HG02884 (cell line): ENCODE data around the gene KRT76.
"Not testable (repeated sequence)": the region's sequence is repeated elsewhere in the genome, so short reads cannot be mapped to it uniquely, and the experiment has no call there.

Experiments used
- ATAC-seq: cut with Tn5 transposase; IDR thresholded peaks from one replicate; pipeline ENCODE4 v1.9.1; 2021; ENCODE audit warnings: mild to moderate bottlenecking, moderate library complexity; ENCODE audit not compliant: unreplicated experiment

Gene KRT76

DNA sequence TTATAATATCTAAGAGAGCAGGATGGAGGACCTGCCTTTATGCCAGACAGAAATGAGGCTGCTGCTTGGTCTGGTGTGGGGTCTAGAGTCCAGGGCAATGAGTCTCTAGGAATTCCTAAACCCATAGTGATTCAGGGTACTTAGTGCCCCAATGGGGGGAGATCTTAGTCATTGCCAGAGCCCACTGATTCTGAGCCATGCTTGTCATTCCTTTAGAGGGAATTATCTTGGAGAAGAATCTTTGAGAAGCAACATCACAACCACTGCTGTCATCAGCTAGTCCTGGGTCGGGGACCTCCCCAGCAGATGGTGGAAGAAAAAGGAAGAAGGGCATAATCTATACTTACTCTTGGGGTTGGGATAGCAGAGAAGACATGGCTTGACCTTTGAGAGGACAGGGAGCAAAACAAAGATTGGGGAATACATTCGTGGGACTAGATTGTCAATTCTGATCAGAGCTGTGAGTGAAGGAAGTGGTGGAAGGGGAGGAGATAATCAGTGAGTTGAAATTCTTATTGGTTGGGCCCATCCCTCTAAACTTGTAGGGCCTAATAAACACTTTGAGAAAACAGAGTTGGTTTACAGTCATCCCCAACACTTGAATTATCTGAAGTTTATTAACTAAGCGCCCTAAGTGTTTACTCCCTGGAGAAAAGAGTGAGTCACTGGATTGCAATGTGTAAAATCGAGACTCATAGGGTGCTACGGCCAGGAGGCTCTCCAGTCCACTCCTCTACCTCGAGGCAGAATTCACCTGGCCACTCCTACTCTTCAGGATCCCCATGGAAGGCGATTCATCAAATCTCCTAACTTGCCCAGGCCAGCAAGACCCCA lies 21.7 kb upstream of the KRT76 start:
- no peak for ATAC-seq

DNA sequence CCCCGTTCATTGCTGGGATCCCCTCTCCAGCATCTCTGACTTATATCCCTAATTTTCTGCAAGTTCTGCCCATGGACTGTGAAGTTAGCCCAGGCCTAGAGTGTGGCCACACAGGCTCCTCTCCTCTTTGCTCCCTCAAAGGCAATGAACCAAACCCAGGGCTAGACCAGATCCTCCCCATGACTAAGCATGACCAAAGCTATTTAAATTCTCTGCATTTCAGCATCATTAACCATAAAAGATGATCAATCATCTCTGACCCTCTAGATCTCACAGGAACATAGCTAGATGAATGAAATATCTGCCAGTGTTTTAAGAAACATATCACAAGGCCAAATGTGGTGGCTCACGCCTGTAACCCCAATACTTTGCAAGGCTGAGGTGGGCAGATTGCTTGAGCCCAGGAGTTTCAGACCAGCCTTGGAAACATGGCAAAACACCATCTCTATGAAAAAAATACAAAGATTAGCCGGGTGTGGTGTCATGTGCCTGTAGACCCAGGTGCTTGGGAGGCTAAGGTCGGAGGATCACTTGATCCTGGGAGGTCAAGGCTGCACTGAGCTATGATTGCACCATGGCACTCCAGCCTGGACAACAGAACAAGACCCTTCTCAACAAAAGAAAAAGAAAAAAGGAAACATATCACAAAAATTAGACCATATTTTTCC lies 21.0 kb upstream of the KRT76 start:
- ATAC-seq, result no peak

DNA sequence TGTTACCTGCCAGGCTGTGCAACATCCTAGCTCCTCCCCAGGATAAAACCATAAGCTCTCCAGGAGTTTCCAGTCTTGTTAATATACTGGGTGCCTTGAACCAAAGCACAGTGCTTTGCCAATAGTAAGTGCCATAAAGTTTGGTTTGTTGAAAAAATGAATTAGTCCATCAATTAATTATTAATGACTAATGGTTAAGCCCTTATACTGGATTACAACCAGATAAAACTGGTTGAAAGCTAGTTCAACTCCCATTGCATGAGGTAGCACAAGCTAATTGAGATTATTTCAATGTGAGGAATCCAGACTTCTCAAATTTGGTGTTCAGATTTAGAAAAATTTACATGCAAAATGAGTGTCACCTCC lies 20.4 kb upstream of the KRT76 start:
- no peak for ATAC-seq

DNA sequence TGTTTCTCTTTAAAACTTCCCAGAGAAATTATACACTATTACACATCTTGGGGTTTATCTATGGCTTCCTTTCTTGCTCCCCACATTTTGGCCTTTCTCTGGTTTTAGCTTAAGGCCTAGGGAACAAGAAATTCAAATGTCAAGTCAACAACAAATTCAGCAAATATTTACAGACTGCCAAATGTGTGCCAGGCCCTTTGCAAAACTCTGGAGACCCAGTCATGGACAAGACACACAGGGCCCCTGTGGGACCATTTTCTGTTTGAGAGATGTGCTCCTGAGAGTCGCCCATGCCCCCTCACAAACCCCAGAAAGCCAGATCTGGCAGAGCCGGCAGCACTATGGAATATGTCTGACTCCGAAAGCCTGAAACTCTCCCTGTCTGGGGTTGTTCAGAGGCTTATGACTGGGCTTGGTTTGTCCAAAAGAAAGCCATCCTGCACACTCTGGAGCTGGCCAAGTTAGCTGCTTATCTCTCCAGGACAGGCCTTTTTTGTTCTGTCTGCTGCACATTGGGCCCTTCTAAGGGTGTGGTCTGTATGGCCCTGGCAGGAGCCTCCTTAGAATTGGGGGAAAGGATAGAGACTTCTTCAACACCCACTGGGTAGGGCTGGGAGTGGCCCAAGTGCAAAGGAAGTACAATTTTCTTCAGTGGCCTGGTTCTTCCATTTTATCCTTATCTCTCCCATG lies 19.8 kb upstream of the KRT76 start:
- no peak for ATAC-seq

DNA sequence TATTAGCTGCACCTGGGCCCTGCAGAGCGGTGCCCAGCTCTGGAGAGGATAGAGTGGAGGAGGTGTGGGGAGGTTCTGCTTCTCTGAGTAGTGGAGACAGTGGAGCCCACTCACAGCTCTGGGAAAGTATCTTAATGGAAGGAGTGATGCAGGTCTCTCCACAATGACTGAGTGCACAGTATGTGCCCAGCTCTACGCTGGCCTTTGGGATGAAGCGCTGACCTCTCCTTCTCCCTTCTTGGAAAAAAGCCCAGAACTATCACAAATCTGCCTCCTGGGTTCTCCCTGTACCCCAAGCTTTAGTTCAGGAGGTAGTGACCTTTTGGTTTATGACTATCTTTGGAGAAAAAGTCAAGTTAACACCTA lies 19.3 kb upstream of the KRT76 start:
- no peak for ATAC-seq

DNA sequence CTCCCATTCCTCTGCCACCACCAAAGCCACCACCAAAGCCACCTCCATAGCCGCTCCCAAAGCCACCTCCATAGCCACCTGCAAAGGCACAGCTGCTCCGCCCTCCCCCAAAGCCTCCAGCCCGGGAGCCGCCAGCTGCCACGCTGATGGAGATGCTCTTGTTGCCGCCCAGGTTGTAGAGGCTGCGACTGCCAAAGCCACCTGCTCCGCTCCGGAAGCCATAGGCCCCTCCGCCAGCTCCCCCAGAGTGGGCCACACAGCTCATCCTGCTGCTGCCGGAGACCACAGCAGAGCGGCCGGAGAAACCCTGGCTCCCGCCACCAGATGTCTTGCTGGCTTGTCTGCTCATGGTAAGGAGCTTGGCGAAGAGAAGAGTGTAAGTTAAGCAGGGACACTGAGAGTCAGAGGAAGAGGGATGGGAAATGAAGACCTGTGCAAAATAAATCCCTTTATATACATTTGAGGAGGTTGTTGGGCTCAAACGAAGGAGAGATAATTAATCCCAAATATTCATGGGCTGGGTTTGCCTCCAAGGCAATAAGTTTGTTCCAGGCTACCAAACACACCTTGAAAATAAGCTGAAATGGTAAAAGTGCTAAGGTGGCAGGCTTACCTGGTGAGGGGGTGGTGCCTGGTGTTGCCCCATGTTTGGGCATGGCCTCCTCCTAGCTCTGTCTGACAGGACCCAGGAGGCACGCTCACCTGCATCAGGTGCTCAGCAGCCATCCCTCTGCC lies 18.7 kb upstream of the KRT76 start, which contains the start of gene KRT3:
Gene KRT3 (minus strand): TSS at position 424 of the 735 bp plus-strand sequence. CDS start 75 bp downstream, at position 349.
- ATAC-seq, result no peak

DNA sequence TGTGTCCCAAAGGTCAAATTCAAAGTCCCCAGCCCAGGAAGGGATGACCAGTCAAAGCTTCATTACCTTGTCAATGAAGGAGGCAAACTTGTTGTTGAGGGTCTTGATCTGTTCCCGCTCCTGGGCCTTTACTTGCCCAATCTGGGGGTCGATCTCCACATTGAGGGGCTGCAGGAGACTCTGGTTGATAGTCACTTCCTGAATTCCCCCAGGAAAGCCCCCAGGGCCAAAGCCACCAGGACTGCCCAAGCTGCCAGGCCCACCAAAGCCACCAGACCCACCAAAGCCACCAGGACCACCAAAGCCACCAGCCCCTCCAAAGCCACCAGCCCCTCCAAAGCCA lies 18.2 kb upstream of the KRT76 start:
- not testable (repeated sequence) for ATAC-seq

DNA sequence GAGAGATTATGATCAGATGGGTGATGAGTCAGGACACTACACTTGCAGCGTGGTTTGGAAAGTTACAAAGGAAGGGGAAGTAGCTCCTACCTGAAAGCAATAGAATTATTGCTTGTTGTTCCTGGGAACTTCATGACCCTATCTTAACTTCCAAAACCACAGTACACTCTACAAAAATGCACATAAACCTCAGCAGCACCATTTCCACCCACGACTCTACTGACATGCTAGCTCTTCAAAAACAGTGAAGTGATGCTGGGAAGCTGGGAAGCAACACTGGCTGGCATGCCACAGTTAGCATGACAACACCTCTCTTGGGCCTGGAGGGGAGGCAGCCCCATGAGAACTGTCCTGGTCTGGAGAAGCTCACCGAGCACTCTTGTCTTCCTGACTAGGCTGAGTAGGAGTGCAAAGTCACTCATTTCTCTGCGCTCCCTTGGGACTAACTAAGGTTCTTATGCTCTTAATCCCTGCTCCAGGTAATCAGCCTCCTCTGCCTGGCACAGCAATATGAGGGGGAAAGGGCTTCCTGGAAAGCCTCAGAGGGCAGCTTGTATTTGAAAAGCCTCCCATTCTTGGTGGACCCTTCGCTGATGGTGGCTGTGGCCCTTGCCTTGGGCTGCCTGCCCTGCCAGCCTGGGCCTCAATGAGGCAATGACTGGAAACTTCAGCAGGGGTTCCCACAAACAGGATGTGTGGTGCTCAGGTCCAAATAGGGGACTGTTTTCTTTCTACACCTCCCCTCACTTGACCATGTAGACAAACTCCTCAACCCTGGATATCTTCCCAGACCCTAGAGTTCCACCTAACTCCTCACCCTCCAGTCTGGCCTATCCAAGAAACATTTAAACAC lies 17.6 kb upstream of the KRT76 start:
- ATAC-seq, result no peak

DNA sequence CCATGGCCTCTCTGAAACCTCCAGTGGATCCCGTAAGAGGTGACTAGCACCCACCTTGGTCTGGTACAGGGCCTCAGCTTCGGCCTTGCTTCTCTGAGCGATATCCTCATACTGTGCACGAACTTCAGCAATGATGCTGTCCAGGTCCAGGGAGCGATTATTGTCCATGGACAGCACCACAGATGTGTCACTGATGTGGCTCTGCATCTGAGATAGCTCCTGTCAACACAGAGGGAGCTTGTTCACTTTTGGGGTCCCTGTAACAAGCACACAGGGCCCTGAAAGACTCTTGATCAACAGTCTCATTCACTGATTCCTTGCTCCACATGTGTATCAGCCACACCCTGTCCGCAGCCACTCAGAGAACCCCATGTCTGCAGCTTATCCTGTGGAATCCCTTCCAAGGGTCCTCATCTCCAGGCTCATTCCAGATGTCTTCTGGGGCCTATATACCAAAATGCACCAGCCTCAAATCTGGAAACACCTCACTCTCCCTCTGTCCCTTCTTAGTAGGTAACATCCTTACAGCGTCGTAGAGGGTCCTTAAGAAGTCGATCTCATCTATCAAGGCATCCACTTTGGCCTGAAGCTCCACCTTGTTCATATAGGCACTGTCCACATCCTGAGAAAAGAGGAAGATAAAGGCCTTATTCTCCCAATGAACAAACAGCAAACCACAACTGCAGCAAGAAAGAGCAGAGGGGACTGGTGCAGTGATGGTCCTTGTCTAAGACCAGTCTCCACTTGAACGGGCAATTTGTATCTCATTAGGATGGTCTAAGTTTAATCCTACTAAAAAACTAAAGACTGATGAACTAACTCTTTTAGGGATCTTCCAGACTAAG lies 15.3 kb upstream of the KRT76 start:
- ATAC-seq, result no peak

DNA sequence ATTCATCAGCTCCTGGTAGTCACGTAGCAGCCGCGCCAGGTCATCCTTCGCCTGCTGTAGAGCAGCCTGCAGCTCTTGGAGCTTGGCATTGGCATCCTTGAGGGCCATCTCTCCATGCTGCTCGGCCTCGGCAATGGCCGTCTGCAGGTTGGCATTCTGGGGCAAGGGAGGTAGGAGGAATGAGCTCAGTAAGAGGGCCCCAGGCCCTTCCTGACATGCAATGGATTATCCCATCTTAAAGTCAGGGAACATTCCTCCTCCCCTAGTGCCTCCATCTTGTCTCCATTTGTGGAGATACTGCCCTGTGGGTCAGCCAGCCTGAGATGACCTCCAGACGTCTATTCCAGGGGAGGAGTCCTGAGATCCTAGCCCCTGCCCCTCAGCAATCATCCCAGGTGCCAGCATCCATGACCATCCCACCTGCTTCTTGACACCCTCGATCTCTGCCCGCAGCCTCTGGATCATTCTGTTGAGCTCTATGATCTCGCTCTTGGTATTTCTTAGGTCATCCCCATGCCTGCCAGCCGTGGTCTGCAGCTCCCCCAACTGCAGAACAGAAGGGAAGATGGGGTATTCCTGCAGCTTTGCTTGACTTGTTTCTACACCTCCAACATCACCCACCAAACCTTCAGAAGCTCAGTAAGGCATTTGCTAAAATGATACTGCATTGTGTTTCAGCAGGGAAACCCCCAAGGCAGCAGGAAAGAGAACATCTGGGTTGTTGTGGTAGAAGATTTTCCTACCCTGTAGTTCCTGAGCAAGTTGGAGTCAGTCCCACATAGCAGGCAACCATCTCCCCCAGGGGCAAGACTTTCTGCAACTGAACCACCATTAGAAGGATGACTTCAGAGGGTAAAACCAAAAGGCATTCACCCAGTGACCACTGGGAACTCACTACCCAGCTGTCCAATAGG lies 14.4 kb upstream of the KRT76 start:
- no peak for ATAC-seq

DNA sequence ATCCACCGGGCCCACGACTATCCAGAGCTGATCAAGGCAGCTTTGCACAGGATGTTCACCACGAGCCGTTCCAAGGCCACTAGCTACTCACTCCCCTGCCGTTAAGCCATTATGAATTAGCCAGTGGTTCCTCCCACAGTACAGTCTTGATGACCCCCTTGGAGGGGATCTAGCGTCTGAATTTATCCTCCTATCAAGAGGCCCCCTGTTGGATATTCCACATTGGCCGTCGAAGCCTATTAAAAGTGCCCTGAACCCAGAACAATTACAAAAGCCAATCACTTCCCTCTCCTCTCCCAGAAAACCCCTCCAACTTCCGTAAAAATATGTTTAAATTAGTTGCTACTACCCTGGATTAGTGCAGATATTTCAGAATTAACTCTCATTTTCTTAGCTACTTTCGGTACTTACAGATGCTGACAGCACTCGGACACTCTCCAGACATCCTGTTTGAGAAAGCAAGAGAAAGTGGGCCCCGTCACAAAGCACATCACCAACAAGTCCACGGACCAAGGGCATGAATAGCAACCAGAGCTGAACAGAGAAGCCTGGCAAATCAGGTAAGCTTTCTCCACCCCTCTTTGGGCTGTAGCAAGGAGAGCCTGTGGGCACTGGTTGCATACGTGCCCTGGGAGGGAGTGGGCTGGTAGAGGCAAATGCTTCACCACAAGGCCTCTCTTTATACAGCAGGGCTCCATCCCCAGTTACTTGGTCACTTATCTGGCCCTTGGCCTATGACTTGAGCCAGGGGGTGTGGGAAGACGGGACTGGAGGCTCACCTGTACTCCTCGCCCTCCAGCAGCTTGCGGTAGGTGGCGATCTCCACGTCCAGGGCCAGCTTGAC lies 13.5 kb upstream of the KRT76 start:
- no peak for ATAC-seq

DNA sequence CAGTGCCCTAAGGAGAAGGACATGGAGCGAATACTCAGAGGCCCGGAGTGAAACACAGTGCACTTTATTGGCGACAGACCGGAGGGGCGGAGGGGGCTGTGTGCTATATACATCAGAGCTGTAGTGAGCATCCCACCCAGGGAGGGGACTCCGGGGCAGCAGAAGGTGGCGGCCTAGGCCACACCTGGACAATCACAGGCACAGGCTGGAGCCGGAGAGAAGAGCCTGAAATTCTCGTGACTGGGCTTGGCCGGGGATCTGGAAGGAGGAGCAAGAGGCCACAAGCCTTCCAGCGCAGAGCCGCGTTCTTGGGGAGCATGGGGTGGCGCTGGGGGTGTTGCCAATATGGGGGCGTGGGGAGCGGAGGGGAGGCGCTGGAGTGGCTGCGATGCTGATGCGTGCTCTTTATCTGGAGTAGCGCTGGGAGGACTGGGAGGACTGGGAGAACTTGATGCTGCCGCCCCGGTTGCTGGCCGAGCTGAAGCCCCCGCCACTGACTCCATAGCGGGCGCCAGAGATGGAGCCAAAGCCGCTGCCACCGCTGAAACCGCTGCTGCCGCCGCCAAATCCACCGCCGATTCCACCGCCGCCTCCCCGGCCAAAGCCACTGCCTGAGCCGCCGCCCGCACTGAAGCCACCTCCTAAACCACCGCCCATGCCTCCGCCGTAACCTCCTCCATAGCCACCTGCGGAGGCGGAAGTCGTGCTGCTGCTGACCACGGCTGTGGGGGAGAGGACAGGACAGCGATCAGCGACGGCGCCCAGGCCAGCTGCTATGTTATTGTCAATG lies 12.7 kb upstream of the KRT76 start:
- no peak for ATAC-seq

DNA sequence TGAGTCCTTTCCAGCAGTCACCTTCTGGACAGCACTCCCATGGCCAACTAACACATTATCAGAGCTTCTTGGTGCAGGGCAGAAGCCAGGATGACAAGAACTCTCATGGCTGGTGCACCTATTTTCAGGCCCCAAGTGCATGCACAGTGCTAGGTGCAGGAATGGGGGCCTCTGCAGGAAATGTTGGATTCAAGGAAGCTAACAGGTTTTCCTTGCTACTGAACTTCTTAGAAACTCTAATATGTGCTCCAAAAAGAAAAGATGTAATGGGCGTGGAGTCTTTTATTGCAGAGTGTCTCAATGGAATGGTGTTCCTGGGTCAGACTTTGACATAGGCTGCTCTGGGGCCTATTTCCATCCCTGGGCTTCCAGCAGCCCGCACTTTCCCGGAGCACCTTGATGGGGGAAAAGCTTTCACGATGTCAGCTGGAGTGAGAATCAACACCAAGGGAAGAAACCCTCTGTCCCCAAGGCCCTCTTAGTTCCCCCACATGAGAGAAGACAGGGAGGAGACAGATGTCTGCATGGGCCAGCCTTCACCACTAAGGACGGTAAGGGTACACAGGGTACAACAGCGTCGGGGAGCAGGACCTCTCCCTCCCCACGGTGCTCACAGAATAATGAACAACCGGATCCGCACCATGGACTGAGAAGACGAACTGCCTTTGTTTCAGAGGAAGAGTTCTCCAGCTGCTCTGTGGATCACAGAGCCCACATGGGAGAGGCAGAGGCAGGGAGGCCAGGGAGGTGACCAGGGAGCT lies 11.9 kb upstream of the KRT76 start:
- no peak for ATAC-seq

DNA sequence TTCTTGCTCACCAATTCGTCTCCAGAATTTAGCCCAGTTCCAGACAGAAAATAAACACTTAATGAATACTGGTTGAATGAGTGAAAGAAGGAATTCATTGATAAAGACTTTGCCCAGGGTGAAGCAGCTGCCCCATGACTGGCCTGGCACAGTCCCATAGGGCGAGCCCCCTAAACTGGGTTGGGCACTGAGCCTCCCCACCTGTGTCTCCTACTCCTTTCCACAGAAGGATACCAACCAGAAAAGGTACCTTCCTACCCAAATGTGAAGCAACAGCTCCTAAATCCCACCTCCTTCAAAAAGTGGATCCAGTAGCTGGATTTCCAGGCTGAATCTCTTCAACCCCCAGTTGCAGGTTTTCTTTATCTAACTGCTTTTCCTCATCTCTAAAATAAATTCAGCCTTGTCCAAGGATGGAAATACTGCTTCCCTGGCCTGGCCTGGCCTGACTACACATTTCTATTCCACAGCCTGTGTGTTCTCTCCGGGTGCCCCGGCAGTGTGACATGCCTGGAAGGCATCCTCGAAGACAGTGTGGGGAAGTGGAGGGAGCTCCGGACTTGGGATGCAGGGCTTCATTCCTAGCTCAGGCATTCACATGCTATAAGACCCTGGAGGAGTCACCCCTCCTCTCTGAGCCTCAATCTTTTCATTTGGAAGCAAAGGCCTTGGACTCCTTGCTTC lies 11.2 kb upstream of the KRT76 start:
- ATAC-seq, result no peak
